OCI-LY1 (cell line): Measurements from ENCODE around the gene L3HYPDH.

Experiments
- EZH2 ChIP-seq: fragments of 200-600 bp; sonication (generic), shearing (Covaris generic); IDR thresholded peaks from 2 replicates; pipeline ENCODE4 v1.8.0; 2017; ENCODE audit warnings: borderline replicate concordance, mixed run types, mild to moderate bottlenecking, antibody characterized with exemption, low read length, moderate library complexity, mixed read lengths
- TF ChIP-seq, protein P1 (sequence below): fragments of 200-600 bp; sonication (generic), shearing (Covaris generic); IDR thresholded peaks from 2 replicates; pipeline ENCODE4 v1.5.1; 2017; ENCODE audit warnings: mild to moderate bottlenecking, antibody characterized with exemption, low read length, moderate library complexity, mixed read lengths

- TF ChIP-seq, protein P1, sequence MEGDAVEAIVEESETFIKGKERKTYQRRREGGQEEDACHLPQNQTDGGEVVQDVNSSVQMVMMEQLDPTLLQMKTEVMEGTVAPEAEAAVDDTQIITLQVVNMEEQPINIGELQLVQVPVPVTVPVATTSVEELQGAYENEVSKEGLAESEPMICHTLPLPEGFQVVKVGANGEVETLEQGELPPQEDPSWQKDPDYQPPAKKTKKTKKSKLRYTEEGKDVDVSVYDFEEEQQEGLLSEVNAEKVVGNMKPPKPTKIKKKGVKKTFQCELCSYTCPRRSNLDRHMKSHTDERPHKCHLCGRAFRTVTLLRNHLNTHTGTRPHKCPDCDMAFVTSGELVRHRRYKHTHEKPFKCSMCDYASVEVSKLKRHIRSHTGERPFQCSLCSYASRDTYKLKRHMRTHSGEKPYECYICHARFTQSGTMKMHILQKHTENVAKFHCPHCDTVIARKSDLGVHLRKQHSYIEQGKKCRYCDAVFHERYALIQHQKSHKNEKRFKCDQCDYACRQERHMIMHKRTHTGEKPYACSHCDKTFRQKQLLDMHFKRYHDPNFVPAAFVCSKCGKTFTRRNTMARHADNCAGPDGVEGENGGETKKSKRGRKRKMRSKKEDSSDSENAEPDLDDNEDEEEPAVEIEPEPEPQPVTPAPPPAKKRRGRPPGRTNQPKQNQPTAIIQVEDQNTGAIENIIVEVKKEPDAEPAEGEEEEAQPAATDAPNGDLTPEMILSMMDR, result no peak
- no peak for TF ChIP-seq EZH2
These were observed 4.0 kb downstream of the L3HYPDH start for GRCh38 chr14:59480166-59480565.
